NCI-H2196 (cell line): Measurements from ENCODE around the gene KIF18B.

Source experiments
- DNase-seq: peaks from one replicate; lab custom pipeline; 2025; ENCODE audit not compliant: unreplicated experiment; lab: John Stamatoyannopoulos, UW

Gene KIF18B

DNA sequence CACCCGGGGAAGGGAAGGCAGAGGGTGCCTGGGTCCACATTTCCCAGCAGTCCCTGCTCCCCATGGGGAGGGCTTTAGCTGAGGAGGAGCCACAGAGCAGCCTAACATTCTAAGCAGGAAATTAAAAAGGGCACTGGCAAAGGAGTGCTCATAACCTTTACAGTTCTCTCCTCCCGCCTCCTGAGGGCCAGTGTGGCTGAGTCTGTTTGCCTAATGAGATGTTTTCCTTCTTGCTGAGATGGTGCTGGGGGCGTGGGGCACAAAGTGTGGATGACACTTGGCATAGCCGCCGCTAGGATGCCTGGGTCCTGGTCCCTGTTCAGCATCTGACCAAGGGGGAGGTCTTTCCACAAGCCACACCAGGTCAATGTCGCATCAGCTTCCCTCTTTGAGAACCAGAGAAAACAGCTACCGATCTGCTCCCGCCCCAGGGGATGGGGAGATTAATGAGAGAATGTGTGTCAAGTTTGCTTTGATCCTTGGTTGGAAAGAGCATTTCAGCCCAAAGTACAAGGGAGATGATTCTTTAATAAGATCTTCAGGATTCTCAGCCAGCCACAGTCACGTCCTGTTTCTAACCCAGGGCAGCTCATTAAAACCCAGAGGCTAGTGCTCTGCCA is 5.8 kb downstream of the KIF18B start:
- peak; percentile 10 for DNase-seq

DNA sequence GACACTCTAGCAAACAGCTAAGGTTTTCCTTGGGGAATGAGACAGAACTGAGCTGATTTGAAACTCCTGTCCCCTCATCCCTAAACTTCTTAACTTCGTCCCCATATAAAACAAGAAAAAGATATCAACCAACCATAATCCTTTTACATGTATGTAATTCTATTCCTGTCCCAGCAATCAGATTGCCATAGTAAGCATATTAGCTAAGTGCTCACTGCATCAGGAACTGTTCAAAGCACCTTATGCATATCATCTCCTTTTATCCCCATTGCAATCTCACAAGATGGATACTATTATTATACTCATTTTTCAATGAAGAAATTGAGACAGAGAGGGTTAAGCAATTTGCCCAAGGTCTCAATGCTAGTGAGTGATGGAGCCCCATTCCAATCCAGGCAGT is 6.8 kb downstream of the KIF18B start:
- no peak for DNase-seq

DNA sequence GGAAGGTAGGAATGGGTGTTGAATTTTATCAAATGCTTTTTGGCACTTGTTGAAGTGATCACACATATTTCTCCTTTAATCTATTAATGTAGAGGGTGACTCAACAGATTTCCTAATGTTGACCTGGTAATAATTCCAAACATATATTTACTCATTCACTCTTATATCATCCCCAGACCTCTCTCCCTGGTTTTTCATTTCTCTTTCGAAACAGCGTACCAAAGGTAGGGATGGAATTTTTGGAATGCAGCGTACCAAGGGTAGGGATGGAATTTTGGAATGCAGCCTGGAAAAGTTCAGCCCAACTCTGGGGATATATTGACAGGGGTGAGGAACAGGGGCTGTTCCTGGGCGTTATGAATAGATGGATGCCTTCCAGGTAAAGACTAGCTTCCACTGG is 7.3 kb downstream of the KIF18B start:
- no peak for DNase-seq

DNA sequence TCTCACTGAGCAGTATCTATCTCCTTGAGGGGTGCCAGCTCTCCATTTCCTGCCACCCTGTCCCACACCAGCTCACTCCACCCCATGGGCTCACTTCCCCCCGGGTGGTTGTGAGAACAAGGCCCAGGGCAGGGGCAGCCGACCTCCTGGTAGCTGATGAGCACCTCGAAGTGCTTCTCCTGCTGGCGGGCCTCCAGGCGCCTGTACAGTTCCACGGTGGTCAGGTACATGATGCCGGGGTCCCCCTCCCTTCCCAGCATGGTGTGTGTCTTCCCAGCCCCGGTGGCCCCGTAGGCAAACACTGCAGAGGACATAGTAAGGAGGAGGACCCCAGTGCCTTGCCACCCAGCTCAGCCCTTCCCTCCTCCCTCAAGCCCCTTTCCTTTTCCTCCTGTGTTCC is 12.5 kb downstream of the KIF18B start:
- no peak for DNase-seq

DNA sequence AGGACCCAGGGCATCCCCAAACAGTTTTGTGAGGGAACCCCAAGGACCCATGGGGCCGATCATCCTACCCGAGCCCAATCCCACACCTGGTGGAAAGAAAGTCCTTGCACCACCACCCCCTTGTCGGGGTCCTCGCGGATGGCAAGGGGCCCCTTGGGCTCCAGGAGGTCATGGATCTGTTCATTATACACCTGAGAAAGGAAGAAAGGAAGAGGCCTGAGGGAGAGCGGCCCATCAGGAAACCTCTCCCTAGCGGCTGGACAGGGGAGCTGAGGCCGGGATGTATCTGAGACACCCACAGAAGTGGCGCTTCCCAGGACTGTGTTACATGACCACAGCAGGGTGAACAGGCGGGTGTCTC is 12.8 kb downstream of the KIF18B start:
- DNase-seq: no peak

GRCh38 chr17:44933824-44934744 is 13.5 kb downstream of the KIF18B start:
- no peak for DNase-seq

- DNase-seq: no peak
Observed at GRCh38 chr17:44932787-44933097, 14.8 kb downstream of the KIF18B start.

DNA sequence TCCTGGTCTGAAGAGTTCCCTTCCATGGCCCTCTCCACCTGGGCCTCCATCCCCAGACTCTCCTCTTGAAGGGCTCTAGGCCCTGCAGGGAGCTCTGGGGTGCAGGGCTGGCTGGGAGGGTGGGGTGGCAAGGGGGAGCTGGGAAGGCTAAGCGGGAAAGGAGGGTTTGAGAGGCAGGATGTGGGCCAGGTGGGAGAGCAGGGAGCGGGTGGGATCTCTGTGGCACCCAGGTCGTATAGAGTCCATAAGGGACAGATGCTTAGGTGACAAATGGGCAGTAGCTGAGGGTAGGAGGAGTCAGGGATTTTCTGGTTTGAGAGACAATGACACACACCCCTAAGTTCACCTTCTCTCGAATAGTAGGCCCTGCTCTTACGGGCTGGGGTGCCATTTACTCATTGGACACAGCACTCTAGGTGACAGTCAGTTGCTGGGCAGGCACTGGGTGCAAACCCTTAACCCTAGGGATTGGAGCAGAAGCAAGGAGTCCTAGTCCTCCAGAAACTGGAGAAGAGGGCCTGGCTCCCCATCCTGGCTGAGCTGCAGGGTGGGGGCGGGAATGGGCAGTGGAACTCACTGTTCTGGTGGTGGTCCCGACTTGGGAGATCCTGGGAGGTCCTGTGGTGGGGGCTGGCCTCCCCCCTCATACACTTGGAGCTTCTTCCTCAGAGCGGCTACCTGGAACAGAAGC is 15.3 kb downstream of the KIF18B start:
- no peak for DNase-seq

DNA sequence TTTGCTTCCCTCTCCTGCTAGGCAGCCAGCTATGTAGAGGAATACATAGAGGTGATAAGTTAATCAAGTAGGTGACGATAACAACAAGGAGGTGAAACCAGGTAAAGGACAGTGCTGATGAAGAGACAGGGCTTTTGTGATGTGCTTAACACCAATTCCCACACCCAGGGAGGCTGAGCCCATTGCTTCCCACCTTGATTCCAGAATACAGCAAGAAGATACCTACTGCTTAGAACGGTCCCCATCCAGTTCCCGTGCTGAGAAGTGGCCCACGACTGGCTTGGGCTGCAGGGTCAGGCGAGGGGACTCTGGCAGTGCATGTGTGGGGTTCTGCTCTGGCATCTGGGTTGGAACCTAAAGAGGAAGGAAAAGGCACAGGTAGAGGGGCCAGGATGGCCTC is 16.2 kb downstream of the KIF18B start:
- no peak for DNase-seq

DNA sequence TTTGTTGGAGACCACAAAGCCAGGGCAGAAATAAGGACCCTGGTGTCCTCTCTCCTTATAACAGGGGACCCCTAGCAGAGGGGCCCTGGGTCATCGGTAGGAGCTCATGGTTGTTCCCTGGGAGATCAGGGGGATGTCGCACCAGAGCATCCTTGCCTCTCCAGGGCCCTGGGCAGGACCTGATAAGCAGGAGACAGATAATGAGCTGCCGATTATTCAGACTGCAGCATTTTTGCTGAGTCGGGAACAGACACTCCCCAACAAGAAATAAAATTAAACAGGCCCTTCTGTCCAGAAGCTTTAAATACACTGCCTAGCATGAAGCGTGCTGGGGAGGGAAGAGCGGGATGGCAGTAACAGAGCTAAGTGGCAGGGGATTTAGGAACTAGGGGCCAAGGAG is 16.9 kb downstream of the KIF18B start:
- no peak for DNase-seq

DNA sequence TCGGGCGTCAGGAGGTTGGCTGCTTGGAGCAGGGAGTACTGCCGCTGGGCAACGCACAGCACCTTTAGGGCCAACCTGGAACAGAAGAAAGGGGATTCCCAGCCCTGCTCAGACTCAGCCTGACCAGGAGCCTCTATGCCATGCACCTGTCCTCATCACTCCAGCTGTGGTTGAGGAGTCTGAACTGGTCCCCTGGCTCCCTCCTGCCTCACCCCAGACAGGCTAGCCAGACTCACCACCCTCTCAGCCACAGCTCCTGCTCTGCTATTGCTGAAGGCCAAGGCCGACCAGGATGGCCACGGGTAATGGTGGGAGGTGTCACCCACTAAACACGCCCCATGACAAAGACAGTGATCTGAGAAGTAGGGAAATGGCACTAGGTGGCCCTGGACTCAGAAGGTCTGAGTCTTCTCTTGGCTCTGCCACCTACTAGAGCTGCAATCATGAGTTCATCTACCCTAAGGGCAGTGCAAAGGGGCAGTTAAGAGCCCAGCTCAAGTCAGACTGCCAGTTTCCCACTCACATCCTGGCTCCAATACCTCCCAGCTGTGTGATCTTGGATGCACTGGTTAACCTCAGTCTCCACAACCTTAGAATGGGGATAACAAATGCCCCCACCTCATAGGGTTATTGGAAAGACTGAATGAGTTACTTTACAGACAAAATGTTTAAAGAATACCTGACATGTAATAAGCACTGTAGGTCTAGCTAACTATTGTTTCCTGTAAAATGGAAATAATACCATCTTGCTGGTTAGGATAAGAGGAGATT is 18.4 kb downstream of the KIF18B start:
- DNase-seq: no peak

GRCh38 chr17:44928136-44928535 is 19.4 kb downstream of the KIF18B start:
- DNase-seq: no peak

DNA sequence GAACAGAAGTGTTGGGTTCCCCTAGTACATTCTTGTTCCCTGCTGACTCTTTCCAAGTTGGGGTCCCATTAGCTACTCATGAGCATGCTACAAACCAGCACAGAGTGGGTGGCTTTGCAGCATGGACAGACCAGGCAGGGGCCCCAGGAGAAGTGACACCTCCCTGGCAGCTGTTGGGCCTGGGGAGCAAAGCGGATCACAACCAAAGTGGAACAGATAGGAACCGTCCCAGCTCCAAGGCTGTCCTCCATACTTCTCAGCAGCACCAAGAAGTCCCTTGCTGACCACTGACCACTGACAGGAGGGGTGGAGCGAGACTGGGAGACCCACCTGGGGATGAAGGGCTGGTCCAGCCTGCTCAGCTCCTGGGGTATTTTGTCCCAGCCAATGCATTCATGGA is 19.9 kb downstream of the KIF18B start:
- DNase-seq: no peak

DNA sequence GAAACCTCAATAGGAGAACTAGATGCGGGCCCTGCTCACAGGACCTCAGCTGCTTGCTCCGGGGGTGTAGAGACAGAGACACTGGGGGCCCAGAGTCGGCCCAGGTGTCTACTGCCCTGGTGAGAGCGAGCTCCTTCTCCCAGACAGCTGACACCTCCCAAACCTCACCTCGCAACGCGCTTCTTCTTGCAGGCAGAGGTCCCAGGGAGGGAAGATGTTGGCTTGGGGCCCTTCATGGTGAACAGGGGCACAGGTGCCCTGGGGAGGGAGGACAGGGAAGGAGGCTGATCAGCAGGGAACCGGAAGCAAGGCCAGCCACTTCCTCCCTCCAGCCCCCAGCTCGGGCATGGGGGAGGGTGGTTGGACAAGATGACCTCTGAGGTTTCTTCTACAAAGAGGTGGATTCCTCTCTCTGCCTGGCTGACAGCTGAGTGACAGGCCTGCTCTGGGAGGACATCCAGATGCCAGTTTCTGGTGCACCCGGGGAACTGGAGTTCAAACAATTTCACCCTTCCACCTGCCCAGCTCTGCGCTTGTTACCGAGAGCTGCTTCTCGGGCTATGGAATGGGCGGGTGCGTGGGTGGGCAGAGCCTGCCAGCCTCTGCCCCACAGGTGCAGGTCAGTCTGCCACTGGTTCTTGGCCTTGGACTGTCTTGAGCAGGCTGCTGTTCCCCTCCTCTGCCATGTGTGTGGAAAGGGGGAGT is 20.6 kb downstream of the KIF18B start:
- DNase-seq: no peak

DNA sequence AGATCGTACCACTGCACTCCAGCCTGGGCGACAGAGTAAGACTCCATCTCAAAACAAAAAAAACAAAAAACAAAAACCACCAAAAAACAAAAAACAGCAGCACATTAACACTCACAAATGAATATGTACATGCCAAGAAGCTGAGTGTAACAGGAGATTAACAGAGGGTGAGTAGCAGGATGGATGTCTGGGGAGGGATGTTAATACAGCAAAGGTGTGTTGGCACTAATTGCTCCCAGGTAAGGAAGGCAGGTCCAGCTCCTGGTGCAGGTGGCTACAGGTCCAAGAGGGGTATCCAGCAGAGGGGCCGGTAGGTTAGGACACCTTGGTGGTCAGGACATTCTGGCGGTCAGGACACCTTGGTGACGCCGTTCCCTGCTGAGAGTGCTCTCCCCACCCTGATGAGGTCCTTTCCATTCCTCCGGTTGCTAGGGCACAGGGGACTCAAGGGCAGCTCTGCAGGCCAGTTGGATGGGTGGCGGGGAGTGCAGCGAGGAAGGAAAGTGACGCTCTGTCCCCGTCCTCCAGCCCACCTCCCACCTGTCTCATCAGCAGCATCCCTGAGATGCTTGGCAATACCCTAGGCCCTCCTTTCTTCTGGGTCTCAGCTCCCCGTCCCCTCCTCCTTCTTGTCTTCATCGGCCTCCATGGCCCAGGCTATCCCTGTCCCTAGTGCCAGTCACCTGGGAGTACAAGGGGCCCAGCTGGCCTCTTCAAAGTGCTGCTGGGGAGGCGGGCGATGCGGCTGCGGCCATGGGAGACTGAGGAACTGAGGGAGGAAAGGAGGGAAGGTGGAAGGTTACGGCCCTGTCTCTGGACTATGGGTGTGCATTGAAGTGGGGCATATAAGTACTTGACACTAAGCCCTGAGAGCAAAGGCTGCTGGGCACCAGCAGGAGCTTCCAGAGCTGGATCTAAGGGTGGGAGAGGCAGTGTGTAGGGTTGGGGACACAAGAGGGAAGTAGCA is 21.6 kb downstream of the KIF18B start:
- no peak for DNase-seq

DNA sequence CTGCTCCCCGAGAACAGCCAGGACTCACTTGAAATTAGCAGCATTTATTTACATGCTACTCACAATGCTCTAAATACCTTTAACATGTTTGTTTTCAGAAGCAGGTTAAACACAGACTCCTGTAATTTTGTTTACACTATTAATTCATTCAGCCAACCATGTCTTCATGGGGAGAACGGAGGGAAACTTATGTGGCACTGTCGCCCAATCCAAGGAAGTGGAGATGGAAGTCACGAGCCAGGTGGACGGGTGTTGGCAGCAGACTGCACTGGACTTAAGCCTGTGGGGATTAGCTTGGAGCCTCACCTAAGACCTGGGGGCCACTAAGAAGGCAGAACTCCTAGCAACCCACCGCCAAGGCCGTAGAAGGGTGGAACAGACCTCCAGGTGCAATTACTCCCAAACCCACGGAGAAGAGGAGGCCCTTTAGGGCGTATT is 23.4 kb downstream of the KIF18B start:
- no peak for DNase-seq

DNA sequence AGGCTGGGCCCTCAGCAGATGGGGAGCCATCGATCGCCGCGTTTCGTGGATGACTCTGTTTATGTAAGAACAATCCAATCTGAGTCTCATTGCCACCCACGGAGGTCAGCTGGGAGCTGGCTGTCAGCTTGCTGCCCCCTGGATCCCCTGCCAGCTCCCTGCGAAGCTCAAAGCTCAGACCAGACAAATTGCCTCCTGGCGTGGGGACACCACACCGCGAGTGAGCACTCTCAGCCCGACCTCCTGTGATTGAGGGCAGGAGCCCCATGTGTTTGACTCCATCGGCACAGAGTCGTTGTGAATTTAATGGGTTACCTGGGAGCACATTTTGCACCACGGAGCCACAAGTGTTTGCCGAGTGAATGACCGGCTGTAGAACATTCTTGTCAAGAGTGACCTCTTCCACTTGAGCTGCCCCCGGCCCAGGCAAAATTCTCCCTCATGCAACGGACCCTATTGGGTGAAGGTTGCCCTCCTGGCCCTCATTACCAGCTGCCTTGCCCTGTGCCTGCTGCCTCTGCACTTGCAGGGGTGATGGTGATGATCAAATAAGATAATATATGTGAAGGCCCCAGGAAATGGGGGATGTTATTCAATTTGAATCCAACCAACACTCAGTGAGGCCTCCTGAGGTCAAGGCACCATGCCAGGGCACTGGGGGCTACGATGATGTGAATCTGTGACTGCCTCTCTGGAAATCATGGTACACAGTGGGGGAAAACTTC is 24.7 kb downstream of the KIF18B start:
- no peak for DNase-seq

DNA sequence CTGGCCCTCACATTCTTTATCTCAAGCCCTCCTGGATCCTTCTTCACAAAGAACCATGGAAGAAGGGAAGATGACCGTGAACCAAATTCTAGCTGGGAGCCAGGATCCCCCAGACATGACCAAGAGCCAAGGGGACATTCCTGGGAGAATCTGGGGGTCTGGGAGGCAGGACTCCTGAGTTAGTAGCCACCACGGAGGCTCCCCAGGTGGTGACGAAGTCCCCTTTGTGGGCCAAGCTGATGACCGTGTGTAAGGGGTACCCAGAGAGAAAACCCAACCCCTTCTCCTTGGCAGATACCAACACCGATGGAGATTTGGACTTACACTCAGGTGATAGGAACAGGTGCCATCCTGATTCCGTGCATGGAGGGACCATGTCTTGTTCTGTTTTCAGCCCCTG is 25.4 kb downstream of the KIF18B start:
- DNase-seq: no peak
